ENCODE results near the gene SRP68.

The SRP68 gene

DNA sequence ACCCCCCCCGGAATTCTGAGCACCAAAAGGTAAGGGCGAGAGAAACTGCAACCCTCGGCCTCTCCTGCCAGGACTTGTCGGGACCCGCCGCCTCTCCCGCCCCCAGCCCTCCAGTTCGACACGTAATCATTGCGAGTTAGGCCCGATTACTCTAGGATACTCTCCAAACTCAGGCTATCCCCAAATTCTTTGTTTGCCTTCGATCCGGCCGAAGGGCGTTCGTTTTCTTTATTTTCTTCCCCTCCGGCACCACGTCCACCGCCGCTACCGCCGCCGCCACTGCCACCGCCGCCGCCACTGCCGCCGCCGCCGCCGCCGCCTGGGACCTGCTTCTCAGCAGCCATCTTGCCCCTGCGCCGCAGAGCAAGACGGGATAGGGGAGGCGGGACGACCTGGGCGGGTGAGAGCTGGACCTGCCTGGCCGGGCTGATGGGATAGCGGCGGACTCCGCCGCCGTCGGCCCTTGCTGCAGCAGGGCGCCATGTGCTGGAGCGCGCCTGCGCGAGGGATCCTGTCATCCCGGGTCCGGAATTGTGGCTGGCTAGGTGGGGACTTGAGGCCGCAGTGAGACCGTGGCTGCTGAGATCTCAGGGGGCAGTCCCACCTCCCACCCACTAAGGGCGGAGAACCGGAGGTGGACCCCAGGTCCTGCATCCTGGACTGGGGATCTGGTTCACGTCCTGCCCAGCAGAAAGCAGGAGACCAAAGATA, at the start of gene SRP68:
TSS of gene SRP68 (minus strand) at position 370 of the 711 bp plus-strand sequence. CDS start at position 344, 26 bp downstream.
- H3K4me1 Mint-ChIP-seq (ENCODE audit: low read depth), result peaks cover 27% of the 10 kb centered on the region
- peaks cover 15% of the 10 kb centered on the region for H3K36me3 Mint-ChIP-seq (ENCODE audit: low read depth)
- DNase-seq (ENCODE audit: low spot score), result peak; percentile 89
- H3K27ac Mint-ChIP-seq, result peak within 1 kb of the TSS; percentile 91
- H3K27me3 Mint-ChIP-seq (ENCODE audit: low read depth), result peaks cover 30% of the 10 kb centered on the region
- peak within 1 kb of the TSS; percentile 97 for H3K4me3 Mint-ChIP-seq
- H3K9me3 Mint-ChIP-seq, result no peaks in the 10 kb centered on the region

DNA sequence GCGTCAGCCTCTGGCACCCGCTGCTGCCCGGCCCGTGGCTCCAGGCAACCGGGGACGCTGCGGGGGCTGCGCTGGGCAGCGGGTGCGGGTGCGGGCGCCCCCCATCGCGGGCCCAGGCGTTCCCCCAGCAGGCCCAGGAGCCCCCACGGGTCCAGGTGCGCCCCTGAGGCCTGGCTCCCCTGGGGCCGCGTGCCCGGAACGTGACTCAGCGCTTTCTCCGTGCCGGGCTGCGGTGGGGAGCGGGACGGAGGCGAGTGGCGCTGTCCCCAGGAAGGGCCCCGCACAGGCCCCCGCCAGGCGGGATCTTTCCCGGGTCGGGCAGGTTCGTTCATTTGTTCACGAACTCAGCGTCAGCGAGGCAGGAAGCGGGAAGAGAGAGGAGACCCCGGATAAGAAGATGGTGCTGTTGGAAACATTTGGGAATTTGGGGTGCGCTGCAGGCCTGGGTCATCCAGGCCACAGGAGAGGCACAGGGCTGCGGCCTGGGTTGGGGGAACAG, 49.7 kb upstream of the SRP68 start:
- H3K4me3 Mint-ChIP-seq, result peak overlapping the region; percentile 34
- peak overlapping the region; percentile 67 for H3K27ac Mint-ChIP-seq

GRCh38 chr17:76120658-76121008, 48.3 kb upstream of the SRP68 start:
- Mint-ChIP-seq H3K9me3 (no peaks in the 10 kb centered on the region), H3K27me3 (ENCODE audit: low read depth) (no peaks in the 10 kb centered on the region), H3K27ac (peak overlapping the region; percentile 47), H3K4me3 (no peak overlapping the region), H3K4me1 (ENCODE audit: low read depth) (peaks cover 9% of the 10 kb centered on the region), H3K36me3 (ENCODE audit: low read depth) (no peaks in the 10 kb centered on the region)
- DNase-seq (ENCODE audit: low spot score), result no peak

More for the DNA sequence above, 49.7 kb upstream of the SRP68 start:
- Mint-ChIP-seq H3K36me3 (ENCODE audit: low read depth) (no peaks in the 10 kb centered on the region), H3K27me3 (ENCODE audit: low read depth) (no peaks in the 10 kb centered on the region), H3K9me3 (no peaks in the 10 kb centered on the region), H3K4me1 (ENCODE audit: low read depth) (peaks cover 15% of the 10 kb centered on the region)
- no peak for DNase-seq (ENCODE audit: low spot score)

DNA sequence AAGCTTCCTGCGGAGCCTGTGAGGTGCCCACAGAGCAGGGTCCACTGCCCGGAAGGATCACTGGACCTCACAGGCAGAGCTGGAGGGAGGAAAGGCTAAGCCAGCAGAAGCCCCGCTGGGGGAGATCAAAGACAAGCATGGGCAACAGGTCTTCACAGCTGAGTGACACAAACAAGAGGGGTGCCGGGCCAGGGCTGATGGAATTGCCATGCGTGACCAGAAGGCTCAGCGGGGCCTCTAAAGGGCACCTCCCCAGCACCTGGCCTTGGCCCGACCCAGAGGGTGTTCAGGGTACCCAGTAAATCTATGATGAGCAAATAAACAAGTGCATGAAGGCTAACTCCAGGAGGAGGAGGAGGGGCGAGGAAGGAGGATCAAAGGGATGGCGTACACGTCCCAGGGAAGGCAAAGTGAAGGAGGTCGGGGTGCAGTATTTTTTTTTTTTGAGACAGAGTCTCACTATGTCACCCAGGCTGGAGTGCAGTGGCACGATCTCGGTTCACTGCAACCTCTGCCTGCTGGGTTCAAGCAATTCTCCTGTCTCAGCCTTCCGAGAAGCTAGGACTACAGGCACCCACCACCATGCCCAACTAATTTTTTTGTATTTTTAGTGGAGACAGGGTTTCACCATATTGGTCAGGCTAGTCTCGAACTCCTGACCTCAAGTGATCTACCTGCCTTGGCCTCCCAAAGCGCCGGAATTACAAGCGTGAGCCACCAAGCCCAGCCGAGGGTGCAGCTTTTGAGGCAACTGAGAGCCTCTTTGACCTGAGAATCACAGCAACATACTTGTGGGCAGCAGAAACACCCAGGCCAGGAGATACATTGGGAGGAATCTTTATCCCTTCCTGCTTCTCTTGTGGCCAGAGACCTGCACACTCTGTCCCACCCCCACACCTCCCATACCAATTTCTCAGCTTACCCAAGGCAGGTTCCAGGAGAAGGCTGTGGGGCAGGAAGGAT, 47.4 kb upstream of the SRP68 start:
- Mint-ChIP-seq H3K4me3 (no peak overlapping the region), H3K9me3 (no peaks in the 10 kb centered on the region), H3K27ac (no peak overlapping the region), H3K4me1 (ENCODE audit: low read depth) (peaks cover 9% of the 10 kb centered on the region), H3K36me3 (ENCODE audit: low read depth) (no peaks in the 10 kb centered on the region), H3K27me3 (ENCODE audit: low read depth) (no peaks in the 10 kb centered on the region)
- DNase-seq (ENCODE audit: low spot score), result no peak

DNA sequence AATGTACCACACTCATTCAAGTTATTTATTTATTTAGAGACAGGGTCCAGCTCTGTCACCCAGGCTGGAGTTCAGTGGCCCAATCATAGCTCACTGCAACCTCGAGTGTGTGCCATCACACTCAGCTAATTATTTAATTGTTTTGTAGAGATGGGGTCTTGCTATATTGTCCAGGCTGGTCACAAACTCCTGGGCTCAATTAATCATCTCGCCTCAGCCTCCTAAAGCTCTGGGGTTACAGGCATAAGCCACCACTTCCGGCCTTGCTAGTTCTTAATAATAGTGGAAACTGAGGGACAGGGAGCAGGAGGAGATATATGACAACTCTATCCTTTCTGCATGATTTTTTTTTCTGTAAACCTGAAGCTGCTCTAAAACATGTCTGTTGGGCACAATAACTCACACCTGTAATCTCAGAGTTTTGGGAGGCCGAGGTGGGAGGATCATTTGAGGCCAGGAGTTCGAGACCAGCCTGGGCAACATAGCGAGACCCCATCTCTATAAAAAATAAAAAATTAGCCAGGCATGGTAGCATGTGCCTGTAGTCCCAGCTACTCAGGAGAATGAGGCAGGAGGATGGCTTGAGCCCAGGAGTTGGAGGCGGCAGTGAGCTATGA, 42.9 kb upstream of the SRP68 start:
- peaks cover 7% of the 10 kb centered on the region for H3K27me3 Mint-ChIP-seq (ENCODE audit: low read depth)
- no peaks in the 10 kb centered on the region for H3K9me3 Mint-ChIP-seq
- H3K27ac Mint-ChIP-seq, result no peak overlapping the region
- no peak for DNase-seq (ENCODE audit: low spot score)
- H3K4me1 Mint-ChIP-seq (ENCODE audit: low read depth), result no peaks in the 10 kb centered on the region
- no peaks in the 10 kb centered on the region for H3K36me3 Mint-ChIP-seq (ENCODE audit: low read depth)
- no peak overlapping the region for H3K4me3 Mint-ChIP-seq

DNA sequence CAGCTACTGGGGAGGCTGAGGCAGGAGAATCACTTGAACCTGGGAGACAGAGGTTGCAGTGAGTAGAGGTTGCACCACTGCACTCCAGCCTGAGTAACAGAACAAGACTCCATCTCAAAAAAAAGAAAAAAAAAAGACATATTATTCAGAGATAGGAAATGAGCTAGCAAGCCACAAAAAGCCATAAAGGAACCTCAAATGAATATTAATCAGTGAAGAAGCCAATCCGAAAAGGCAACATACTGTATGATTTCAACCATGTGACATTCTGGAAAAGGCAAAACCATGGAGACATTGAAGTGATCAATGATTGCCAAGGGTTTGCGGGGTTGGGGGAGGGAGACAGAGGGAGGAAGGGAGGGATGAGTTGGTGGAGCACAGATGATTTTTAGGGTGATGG, 39.6 kb upstream of the SRP68 start:
- no peak for DNase-seq (ENCODE audit: low spot score)
- Mint-ChIP-seq H3K4me1 (ENCODE audit: low read depth) (no peaks in the 10 kb centered on the region), H3K9me3 (no peaks in the 10 kb centered on the region), H3K27me3 (ENCODE audit: low read depth) (peaks cover 7% of the 10 kb centered on the region), H3K4me3 (no peak overlapping the region), H3K36me3 (ENCODE audit: low read depth) (no peaks in the 10 kb centered on the region), H3K27ac (no peak overlapping the region)

DNA sequence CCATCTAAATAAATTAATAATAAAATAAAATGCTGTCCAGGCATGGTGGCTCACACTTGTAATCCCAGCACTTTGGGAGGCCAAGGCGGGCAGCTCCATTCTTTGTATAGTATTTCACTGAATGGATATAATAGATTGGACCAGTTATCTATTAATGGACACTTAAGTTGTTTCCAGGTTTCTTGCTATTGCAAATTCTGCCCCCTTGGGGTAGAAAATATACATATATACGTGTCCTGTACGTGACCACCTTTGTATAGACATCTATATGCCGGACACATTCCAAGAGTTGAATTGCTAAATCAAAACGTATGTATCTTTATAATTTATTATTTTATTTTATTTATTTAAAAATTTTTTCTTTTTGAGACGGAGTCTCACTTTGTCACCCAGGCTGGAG, 35.2 kb upstream of the SRP68 start:
- Mint-ChIP-seq H3K36me3 (ENCODE audit: low read depth) (no peaks in the 10 kb centered on the region), H3K27ac (no peak overlapping the region), H3K4me1 (ENCODE audit: low read depth) (peaks cover 9% of the 10 kb centered on the region), H3K9me3 (no peaks in the 10 kb centered on the region), H3K4me3 (no peak overlapping the region), H3K27me3 (ENCODE audit: low read depth) (peaks cover 7% of the 10 kb centered on the region)
- DNase-seq (ENCODE audit: low spot score), result no peak

DNA sequence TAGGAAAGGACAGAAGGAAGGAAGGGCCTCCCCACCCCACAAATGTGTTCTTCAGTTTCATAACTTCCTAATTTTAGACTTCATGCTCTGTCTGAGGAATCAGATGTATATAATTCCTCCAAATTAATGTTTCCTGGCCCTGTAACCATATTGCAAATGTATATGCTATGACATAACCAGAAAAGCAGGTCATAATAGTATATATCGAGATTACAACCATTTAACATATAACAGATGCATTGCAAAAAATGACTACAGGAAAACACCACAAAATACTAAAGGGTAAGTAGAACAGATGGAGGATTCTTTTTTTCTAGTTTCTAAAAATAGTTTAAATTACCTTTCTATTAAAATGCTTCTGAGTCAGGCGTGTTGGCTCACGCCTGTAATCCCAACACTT, 34.4 kb upstream of the SRP68 start:
- Mint-ChIP-seq H3K4me3 (no peak overlapping the region), H3K27me3 (ENCODE audit: low read depth) (no peaks in the 10 kb centered on the region), H3K4me1 (ENCODE audit: low read depth) (peaks cover 9% of the 10 kb centered on the region), H3K36me3 (ENCODE audit: low read depth) (peaks cover 4% of the 10 kb centered on the region), H3K9me3 (no peaks in the 10 kb centered on the region), H3K27ac (no peak overlapping the region)
- no peak for DNase-seq (ENCODE audit: low spot score)

DNA sequence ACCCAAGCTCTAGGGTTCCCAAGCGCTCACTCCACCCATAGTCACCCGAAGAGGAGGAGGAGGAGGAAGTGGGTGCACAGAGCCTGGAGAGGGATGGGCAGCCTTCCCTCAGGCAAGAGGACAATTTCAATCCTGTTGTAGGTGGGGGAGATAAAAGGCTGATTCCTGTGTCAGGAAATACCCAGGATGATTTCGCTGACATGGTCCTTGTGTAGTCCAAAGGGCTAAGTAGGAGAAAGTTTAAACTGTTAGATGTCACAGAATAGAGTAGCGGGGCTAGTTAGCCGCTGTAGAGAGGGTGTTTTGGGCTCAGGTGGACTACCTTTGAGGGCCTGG, 32.5 kb upstream of the SRP68 start:
- Mint-ChIP-seq H3K27ac (peak overlapping the region; percentile 26), H3K27me3 (ENCODE audit: low read depth) (no peaks in the 10 kb centered on the region), H3K4me1 (ENCODE audit: low read depth) (peaks cover 13% of the 10 kb centered on the region), H3K9me3 (no peaks in the 10 kb centered on the region), H3K4me3 (peak overlapping the region; percentile 48), H3K36me3 (ENCODE audit: low read depth) (peaks cover 11% of the 10 kb centered on the region)
- DNase-seq (ENCODE audit: low spot score), result no peak

- DNase-seq (ENCODE audit: low spot score), result no peak
- Mint-ChIP-seq H3K4me1 (ENCODE audit: low read depth) (peaks cover 14% of the 10 kb centered on the region), H3K9me3 (no peaks in the 10 kb centered on the region), H3K4me3 (peak overlapping the region; percentile 98), H3K27me3 (ENCODE audit: low read depth) (no peaks in the 10 kb centered on the region), H3K27ac (peak overlapping the region; percentile 95), H3K36me3 (ENCODE audit: low read depth) (peaks cover 17% of the 10 kb centered on the region)
Observed at GRCh38 chr17:76104140-76104895, 32.0 kb upstream of the SRP68 start.

GRCh38 chr17:76103274-76104139, 31.2 kb upstream of the SRP68 start, which contains the start of gene EXOC7:
Gene EXOC7 (minus strand): TSS chr17:76103787. CDS start chr17:76103692, 95 bp downstream.
- peak; percentile 94 for DNase-seq (ENCODE audit: low spot score)
- H3K27ac Mint-ChIP-seq, result peak within 1 kb of the TSS; percentile 95
- peak within 1 kb of the TSS; percentile 98 for H3K4me3 Mint-ChIP-seq

GRCh38 chr17:76102944-76103273, 30.6 kb upstream of the SRP68 start:
- Mint-ChIP-seq H3K4me3 (peak overlapping the region; percentile 98), H3K36me3 (ENCODE audit: low read depth) (peaks cover 24% of the 10 kb centered on the region), H3K27ac (peak overlapping the region; percentile 95), H3K4me1 (ENCODE audit: low read depth) (peaks cover 14% of the 10 kb centered on the region), H3K27me3 (ENCODE audit: low read depth) (no peaks in the 10 kb centered on the region), H3K9me3 (no peaks in the 10 kb centered on the region)
- DNase-seq (ENCODE audit: low spot score), result no peak

More at GRCh38 chr17:76103274-76104139, 31.2 kb upstream of the SRP68 start, which contains the start of gene EXOC7:
- Mint-ChIP-seq H3K9me3 (no peaks in the 10 kb centered on the region), H3K36me3 (ENCODE audit: low read depth) (peaks cover 22% of the 10 kb centered on the region), H3K4me1 (ENCODE audit: low read depth) (peaks cover 14% of the 10 kb centered on the region), H3K27me3 (ENCODE audit: low read depth) (no peaks in the 10 kb centered on the region)

All from T-helper 2 cell treated with Interferon-gamma antibody and Interleukin-4, amounts not matched to agents 5 μg/mL and 100 μg/mL, for 36 hours (primary cell).